Duodenal mucosa (tissue), 2 donors: Measurements from ENCODE around the gene COPS6.

Source experiments
- H3K27ac ChIP-seq: one replicate; pipeline ENCODE4 v1.7.0; 2013; ENCODE audit warnings: low read depth, low read length
- H3K27me3 ChIP-seq, 2 donors: one replicate each; pipeline ENCODE4 v1.7.0; 2013; ENCODE audit warnings: low read length in 2 of 2, control low read depth in 1 of 2; ENCODE audit not compliant: insufficient read depth in 2 of 2, control insufficient read depth in 1 of 2
- H3K36me3 ChIP-seq, 2 donors: one replicate each; pipeline ENCODE4 v1.7.0; 2013; ENCODE audit warnings: low read length in 2 of 2, control low read depth in 1 of 2; ENCODE audit not compliant: insufficient read depth in 2 of 2, control insufficient read depth in 1 of 2
- H3K4me1 ChIP-seq, 2 donors: one replicate each; pipeline ENCODE4 v1.7.0; 2013; ENCODE audit warnings: low read length in 2 of 2, control low read depth in 1 of 2; ENCODE audit not compliant: insufficient read depth in 2 of 2, control insufficient read depth in 1 of 2
- H3K4me3 ChIP-seq, 2 donors: one replicate each; pipeline ENCODE4 v1.7.0; 2013; ENCODE audit warnings: low read length in 2 of 2, low read depth in 1 of 2
- H3K9ac ChIP-seq, 2 donors: one replicate each; pipeline ENCODE4 v1.7.0; 2013; ENCODE audit warnings: low read length in 2 of 2, low read depth in 1 of 2
- H3K9me3 ChIP-seq, 2 donors: one replicate each; pipeline ENCODE4 v1.7.0; 2013; ENCODE audit warnings: low read length in 2 of 2, control low read depth in 1 of 2; ENCODE audit not compliant: control insufficient read depth in 1 of 2

The COPS6 gene

DNA sequence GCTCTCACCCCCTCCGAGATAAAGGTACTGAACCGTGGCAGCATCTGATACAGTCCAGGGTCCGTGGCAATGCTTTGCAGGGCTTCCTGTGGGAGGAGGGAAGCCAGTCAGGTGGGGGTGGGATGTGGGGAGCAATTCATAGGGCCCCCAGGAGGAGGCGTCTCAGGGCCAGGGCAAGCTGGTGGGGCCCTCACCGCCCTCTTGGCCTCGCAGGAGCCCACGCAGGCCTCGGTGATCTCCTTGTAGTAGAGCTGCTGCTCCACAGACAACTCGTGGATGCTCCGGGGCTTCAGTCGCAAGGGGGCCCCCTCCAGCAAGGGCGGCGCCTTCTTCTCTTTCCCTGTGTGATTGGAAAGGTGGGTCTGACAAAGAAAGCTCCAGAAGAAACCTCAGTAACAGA, 23.1 kb downstream of the COPS6 start:
- Histone ChIP-seq H3K4me1 (no peaks in the 10 kb centered on the region), H3K4me3 (no peak overlapping the region), H3K9ac (no peak overlapping the region), H3K27me3 (no peaks in the 10 kb centered on the region), H3K9me3 (no peaks in the 10 kb centered on the region), H3K36me3 (peaks cover 5 to 60% of the 10 kb centered on the region in 2 donors), H3K27ac (no peak overlapping the region)

DNA sequence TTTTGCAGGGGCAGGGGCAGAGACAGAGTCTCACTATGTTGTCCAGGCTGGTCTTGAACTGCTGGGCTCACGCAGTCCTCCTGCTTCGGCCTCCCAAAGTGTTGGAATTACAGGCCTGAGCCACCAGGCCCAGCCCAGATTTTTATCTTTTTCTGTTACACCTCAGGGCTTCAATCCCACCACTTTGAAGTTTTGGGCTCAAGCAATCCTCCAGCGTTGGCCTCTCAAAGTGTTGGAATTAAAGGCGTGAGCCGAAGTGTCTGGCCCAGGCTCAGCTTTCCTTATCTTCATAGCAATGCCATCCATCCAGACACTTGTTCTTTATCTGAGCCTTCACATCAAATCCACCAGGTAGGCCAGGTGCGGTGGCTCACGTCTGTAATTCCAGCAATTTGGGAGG, 26.3 kb downstream of the COPS6 start:
- Histone ChIP-seq H3K4me3 (no peak overlapping the region), H3K9me3 (no peaks in the 10 kb centered on the region), H3K27me3 (no peaks in the 10 kb centered on the region), H3K27ac (no peak overlapping the region), H3K9ac (no peak overlapping the region), H3K36me3 (peaks cover 1 to 32% of the 10 kb centered on the region in 2 donors), H3K4me1 (peaks cover 10 to 15% of the 10 kb centered on the region in 2 donors)

DNA sequence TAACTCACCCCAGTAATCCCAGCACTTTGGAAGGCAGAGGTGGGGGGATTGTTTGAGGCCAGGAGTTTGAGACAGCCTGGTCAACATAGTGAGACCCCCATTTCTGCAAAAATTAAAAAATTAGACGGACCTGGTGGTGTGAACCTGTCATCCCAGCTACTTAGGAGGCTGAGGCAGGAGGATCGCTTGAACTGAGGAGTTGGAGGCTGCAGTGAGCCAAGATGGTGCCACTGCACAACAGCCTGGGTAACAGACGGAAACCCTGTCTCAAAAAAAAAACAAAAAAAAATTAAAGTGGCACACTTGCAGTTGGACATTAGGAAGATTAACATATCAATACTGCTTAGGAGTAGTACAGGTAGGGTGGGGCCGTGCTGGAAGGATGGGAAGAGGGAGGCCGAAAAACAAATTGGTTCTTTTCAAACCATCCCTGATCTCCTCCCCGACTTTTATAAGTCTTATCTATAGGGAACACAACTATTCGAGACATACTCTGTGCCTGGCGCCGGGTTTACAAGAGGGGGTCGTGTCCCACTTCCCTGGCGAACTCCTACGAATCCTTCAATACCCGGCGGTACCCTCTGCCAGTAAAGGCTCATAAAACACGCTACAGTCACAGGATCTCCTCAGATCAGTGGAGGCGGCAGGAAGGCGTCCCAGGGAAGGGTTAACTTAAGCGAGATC, 29.8 kb downstream of the COPS6 start:
- peaks cover 28% of the 10 kb centered on the region in 2 donors for H3K4me1 ChIP-seq
- no peaks in the 10 kb centered on the region for H3K9me3 ChIP-seq
- H3K9ac ChIP-seq: peak overlapping the region; percentile 45 to 64
- H3K36me3 ChIP-seq: peaks cover 0 to 6% of the 10 kb centered on the region in 2 donors
- no peaks in the 10 kb centered on the region for H3K27me3 ChIP-seq
- no peak overlapping the region for H3K27ac ChIP-seq
- peak overlapping the region; percentile 95 to 98 for H3K4me3 ChIP-seq

DNA sequence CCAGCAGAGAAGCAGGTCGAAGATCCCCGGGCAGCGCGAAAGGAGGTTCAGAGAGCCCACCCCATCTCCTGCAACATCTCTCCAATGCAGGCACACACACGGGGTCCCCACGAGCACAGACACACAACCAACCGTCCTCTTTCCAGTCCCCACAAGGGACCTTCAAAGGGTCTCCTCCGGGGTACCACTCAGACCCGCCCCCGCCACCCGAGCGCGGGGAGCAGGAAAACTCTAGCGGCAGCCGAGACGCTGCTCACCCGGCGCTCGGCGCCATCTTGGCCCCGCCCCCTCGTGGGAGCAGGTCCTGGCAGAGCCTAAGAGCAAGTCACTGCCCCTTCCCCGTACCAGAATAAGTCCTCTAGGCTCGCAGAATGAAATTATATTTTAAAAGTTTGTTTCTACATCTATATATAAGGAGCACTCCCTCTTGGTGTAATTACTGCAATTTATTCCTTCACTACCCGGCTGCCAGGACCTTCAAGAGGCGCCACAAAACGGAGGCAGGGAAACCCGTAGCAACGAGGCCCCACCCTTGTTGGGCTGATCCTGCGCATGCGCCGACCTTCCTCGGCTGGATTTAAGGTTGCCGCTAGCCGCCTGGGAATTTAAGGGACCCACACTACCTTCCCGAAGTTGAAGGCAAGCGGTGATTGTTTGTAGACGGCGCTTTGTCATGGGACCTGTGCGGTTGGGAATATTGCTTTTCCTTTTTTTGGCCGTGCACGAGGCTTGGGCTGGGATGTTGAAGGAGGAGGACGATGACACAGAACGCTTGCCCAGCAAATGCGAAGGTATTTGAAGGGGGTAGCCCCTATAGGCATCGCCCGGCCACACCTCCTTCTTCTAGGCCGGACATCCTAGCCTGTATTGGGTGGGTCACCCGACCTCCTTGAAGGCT, 30.6 kb downstream of the COPS6 start, which contains the start of the genes CNPY4 and TAF6:
Gene CNPY4, plus strand, starts transcription at position 563 of the 898 bp plus-strand sequence. Its CDS starts 111 bp downstream, at position 674.
Gene TAF6, minus strand, starts transcription at position 287 of the 898 bp plus-strand sequence. CDS start 5,149 bp downstream, outside the sequence.
- H3K9me3 ChIP-seq: no peaks in the 10 kb centered on the region
- H3K27ac ChIP-seq: peak within 1 kb of the TSS; percentile 41
- H3K4me1 ChIP-seq: peaks cover 30 to 31% of the 10 kb centered on the region in 2 donors
- H3K9ac ChIP-seq: peak within 1 kb of the TSS; percentile 45 to 64
- no peaks in the 10 kb centered on the region for H3K36me3 ChIP-seq
- H3K27me3 ChIP-seq: no peaks in the 10 kb centered on the region
- peak within 1 kb of the TSS; percentile 95 to 98 for H3K4me3 ChIP-seq

DNA sequence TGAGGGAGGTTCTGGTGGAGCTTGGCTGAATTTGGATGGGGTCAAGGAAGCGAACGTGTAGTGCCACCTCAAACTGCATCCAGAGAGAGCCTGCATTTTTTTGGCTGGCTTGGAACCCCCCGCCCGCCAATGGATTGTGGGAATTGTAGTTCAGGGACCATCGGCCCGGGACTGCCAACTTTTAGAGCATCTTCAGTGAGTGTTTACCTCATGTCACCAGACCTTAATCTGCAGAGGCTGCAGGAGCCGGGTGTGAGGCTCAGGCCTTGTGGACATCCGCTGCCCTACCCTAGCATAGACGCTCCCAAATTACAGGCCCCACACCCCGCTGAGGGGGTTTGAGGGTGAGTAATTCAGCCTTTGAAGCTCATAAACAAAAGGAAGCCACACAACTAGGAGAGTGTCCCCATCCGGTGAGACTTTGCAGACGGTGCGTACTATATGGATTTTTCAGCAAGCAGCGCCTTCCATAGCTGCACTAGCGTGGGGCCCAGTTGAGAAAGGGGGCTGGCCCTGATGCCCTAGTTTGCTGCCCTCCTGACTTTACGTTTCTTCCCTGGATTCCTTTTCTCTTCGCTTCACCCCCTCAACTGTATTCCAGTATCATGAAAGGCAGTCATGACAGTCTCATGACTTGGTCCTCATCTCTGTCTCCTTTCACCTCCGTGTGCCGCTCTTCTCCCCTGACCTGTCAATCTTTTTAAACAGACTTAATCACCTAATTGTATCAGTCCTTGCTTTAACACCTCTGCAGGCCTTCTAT, 31.4 kb downstream of the COPS6 start:
- peak overlapping the region; percentile 45 to 64 for H3K9ac ChIP-seq
- no peaks in the 10 kb centered on the region for H3K9me3 ChIP-seq
- H3K4me3 ChIP-seq: peak overlapping the region; percentile 95 to 98
- no peaks in the 10 kb centered on the region for H3K27me3 ChIP-seq
- no peak overlapping the region for H3K27ac ChIP-seq
- no peaks in the 10 kb centered on the region for H3K36me3 ChIP-seq
- H3K4me1 ChIP-seq: peaks cover 39% of the 10 kb centered on the region in 2 donors

DNA sequence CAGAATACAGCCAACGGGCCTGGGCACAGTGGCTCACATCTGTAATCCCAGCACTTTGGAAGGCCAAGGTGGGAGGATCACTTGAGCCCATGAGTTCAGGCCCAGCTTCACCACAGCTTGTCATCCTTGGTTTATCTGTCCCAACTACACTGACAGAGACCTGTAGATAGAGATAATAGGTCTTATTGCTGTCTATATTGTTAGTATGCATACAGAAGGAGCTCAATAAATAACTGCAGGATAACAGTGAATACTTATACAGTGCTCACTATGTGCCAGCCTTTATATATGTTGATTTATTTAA, 31.9 kb downstream of the COPS6 start:
- Histone ChIP-seq H3K4me1 (peaks cover 43 to 44% of the 10 kb centered on the region in 2 donors), H3K27ac (no peak overlapping the region), H3K9ac (peak overlapping the region; percentile 1 to 64), H3K9me3 (no peaks in the 10 kb centered on the region), H3K27me3 (no peaks in the 10 kb centered on the region), H3K4me3 (peak overlapping the region; percentile 95 to 98), H3K36me3 (no peaks in the 10 kb centered on the region)

DNA sequence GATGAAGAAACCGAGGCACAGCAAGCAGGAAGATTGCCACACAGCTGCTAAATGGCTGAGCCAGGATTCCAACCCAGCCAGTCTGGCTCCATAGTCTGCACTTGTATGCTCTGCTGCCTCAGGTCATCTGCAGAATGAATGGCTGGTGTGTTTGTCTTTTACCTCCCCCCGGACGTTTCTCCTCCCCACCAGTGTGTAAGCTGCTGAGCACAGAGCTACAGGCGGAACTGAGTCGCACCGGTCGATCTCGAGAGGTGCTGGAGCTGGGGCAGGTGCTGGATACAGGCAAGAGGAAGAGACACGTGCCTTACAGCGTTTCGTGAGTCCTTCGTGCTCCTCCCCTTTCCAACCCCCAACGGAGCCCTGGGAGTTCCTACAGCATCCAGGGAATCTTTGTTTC, 33.3 kb downstream of the COPS6 start:
- Histone ChIP-seq H3K4me1 (peaks cover 43 to 44% of the 10 kb centered on the region in 2 donors), H3K9ac (no peak overlapping the region), H3K27ac (no peak overlapping the region), H3K9me3 (no peaks in the 10 kb centered on the region), H3K27me3 (no peaks in the 10 kb centered on the region), H3K36me3 (no peaks in the 10 kb centered on the region), H3K4me3 (peak overlapping the region in 1 of 2 donors; percentile 13)

DNA sequence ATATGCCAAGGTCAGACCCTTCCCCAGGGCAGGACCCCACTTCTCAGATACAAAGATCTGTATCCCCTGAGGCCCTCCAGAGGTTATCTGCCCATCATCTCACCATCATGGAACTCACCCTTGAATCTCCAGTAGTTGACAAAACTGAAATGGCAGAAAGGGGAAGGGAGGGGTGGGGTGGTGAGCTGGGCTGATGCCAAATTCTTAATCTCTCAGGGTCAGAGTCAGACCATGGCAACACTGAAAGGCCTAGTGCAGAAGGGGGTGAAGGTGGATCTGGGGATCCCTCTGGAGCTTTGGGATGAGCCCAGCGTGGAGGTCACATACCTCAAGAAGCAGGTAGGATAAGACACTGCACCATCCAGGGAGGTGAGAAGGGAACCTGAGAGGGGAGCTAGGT, 33.8 kb downstream of the COPS6 start:
- no peaks in the 10 kb centered on the region for H3K27me3 ChIP-seq
- H3K4me3 ChIP-seq: no peak overlapping the region
- no peak overlapping the region for H3K27ac ChIP-seq
- peaks cover 43 to 44% of the 10 kb centered on the region in 2 donors for H3K4me1 ChIP-seq
- H3K9ac ChIP-seq: no peak overlapping the region
- H3K36me3 ChIP-seq: no peaks in the 10 kb centered on the region
- no peaks in the 10 kb centered on the region for H3K9me3 ChIP-seq

DNA sequence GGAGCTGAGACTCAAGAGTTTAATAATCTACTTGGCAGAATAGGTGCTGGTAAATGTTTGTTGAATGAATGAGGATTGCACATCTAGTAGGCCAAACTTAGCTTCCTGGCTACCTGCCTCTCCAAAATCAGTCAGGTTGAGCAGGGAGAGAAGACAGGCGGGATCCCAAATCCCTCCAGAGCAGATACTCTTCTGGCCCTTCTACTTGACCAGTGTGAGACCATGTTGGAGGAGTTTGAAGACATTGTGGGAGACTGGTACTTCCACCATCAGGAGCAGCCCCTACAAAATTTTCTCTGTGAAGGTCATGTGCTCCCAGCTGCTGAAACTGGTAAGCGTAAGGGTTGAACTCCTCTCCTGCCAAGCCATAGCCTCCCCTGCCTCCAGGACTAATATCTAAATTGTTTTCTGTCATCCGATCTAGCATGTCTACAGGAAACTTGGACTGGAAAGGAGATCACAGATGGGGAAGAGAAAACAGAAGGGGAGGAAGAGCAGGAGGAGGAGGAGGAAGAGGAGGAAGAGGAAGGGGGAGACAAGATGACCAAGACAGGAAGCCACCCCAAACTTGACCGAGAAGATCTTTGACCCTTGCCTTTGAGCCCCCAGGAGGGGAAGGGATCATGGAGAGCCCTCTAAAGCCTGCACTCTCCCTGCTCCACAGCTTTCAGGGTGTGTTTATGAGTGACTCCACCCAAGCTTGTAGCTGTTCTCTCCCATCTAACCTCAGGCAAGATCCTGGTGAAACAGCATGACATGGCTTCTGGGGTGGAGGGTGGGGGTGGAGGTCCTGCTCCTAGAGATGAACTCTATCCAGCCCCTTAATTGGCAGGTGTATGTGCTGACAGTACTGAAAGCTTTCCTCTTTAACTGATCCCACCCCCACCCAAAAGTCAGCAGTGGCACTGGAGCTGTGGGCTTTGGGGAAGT, 35.8 kb downstream of the COPS6 start:
- H3K27ac ChIP-seq: no peak overlapping the region
- peak overlapping the region; percentile 24 to 39 for H3K9ac ChIP-seq
- no peaks in the 10 kb centered on the region for H3K9me3 ChIP-seq
- peaks cover 47 to 48% of the 10 kb centered on the region in 2 donors for H3K4me1 ChIP-seq
- no peaks in the 10 kb centered on the region for H3K27me3 ChIP-seq
- peak overlapping the region; percentile 10 to 50 for H3K4me3 ChIP-seq
- no peaks in the 10 kb centered on the region for H3K36me3 ChIP-seq
